Measurements from ENCODE around the gene DMKN.

DMKN gene

DNA sequence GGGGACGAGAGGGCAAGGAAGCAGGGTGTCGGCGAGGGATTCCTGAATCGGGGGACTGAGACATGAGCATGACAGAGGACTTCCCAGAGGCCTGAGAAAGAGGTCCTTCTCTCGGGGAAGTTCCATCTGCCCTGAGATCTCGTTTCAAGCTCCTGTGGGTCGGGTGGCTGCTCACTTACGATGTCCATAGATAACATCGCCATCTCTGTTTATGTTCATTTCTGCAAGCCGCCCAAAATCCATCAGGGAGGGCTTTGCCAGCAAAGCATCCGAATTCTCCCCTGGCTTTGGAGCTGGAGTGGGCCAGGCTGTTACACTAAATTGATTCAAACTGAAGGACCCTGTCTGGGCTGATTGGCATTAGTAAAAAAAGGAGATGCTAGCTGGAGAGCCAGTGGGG is 5.9 kb downstream of the DMKN start:
- Histone ChIP-seq H4K8ac (ENCODE audit: low read length) (no peak overlapping the region), H2BK15ac (ENCODE audit: low read depth, poor library complexity, severe bottlenecking) (no peak overlapping the region), H2BK120ac (ENCODE audit: low read depth, low read length) (no peak overlapping the region), H3K27ac (ENCODE audit: low read length, poor library complexity, severe bottlenecking) (no peak overlapping the region), H3K27me3 (ENCODE audit: control insufficient read depth in 1 of 2, insufficient read depth in 1 of 2, low read length in 2 of 2) (peaks cover 46 to 66% of the 10 kb centered on the region in 2 experiments), H3K9ac (ENCODE audit: low read length) (no peak overlapping the region), H3K36me3 (ENCODE audit: control insufficient read depth in 1 of 2, insufficient read depth in 2 of 2, low read depth in 1 of 2, low read length in 2 of 2) (peaks cover 0 to 4% of the 10 kb centered on the region in 2 experiments), H3K9me3 (ENCODE audit: control insufficient read depth, low read length) (no peaks in the 10 kb centered on the region), H4K91ac (ENCODE audit: low read length) (no peak overlapping the region), H3K4me1 (ENCODE audit: control insufficient read depth, insufficient read depth, low read depth, low read length) (peaks cover 10% of the 10 kb centered on the region), H3K4ac (ENCODE audit: low read depth in 1 of 2, low read length in 2 of 2) (no peak overlapping the region), H3K4me3 (ENCODE audit: insufficient read depth in 1 of 2, low read depth in 1 of 2, low read length in 2 of 2) (no peak overlapping the region), H2AFZ (ENCODE audit: low read depth, low read length) (no peak overlapping the region), H2BK12ac (ENCODE audit: low read length in 2 of 2) (no peak overlapping the region), H3K79me1 (replicated peaks; ENCODE audit: low read length, poor library complexity, severe bottlenecking) (no peaks in the 10 kb centered on the region), H3K23ac (ENCODE audit: low read length in 2 of 2) (no peak overlapping the region), H3K4me2 (ENCODE audit: low read length, poor library complexity, severe bottlenecking) (no peak overlapping the region), H2AK5ac (ENCODE audit: low read length, severe bottlenecking) (no peak overlapping the region), H3K18ac (ENCODE audit: low read depth in 1 of 2, low read length in 2 of 2) (no peak overlapping the region), H3K14ac (ENCODE audit: low read length in 2 of 2) (no peak overlapping the region), H2BK5ac (ENCODE audit: low read depth, low read length, poor library complexity, severe bottlenecking) (no peak overlapping the region)
- DNase-seq: no peak
- 85% methylated on average over 11 of the region's 11 CpGs for WGBS

DNA sequence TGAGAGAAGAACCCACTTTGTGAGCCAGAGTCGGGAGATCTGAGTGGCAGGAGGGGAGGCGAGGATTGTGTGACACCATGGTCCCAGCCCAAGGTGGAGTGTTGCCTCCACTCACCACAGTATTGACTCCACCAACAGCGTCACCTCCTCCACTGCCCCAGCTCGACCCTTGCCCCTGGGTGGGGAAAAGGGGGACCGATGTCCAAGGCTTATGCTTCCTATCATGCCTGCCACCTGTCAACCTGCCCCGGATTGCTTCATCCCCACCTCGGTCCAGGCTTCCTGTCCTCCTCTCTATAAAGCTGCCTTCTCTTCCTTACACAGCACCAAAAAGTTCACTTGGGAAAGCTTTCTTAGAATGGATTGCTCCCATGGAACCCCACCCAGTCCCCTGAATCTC is 7.4 kb downstream of the DMKN start:
- Histone ChIP-seq H3K27me3 (ENCODE audit: control insufficient read depth in 1 of 2, insufficient read depth in 1 of 2, low read length in 2 of 2) (peaks cover 45 to 54% of the 10 kb centered on the region in 2 experiments), H3K27ac (ENCODE audit: low read length, poor library complexity, severe bottlenecking) (no peak overlapping the region), H2AFZ (ENCODE audit: low read depth, low read length) (no peak overlapping the region), H4K8ac (ENCODE audit: low read length) (no peak overlapping the region), H3K4me2 (ENCODE audit: low read length, poor library complexity, severe bottlenecking) (no peak overlapping the region), H3K14ac (ENCODE audit: low read length in 2 of 2) (no peak overlapping the region), H4K91ac (ENCODE audit: low read length) (no peak overlapping the region), H3K9ac (ENCODE audit: low read length) (no peak overlapping the region), H3K36me3 (ENCODE audit: control insufficient read depth in 1 of 2, insufficient read depth in 2 of 2, low read depth in 1 of 2, low read length in 2 of 2) (peaks cover 0 to 4% of the 10 kb centered on the region in 2 experiments), H3K4me3 (ENCODE audit: insufficient read depth in 1 of 2, low read depth in 1 of 2, low read length in 2 of 2) (no peak overlapping the region), H3K23ac (ENCODE audit: low read length in 2 of 2) (no peak overlapping the region), H3K4me1 (ENCODE audit: control insufficient read depth, insufficient read depth, low read depth, low read length) (peaks cover 10% of the 10 kb centered on the region), H3K18ac (ENCODE audit: low read depth in 1 of 2, low read length in 2 of 2) (no peak overlapping the region), H2BK5ac (ENCODE audit: low read depth, low read length, poor library complexity, severe bottlenecking) (no peak overlapping the region), H2AK5ac (ENCODE audit: low read length, severe bottlenecking) (no peak overlapping the region), H2BK12ac (ENCODE audit: low read length in 2 of 2) (no peak overlapping the region), H3K79me1 (replicated peaks; ENCODE audit: low read length, poor library complexity, severe bottlenecking) (no peaks in the 10 kb centered on the region), H2BK15ac (ENCODE audit: low read depth, poor library complexity, severe bottlenecking) (no peak overlapping the region), H3K9me3 (ENCODE audit: control insufficient read depth, low read length) (no peaks in the 10 kb centered on the region), H2BK120ac (ENCODE audit: low read depth, low read length) (no peak overlapping the region), H3K4ac (ENCODE audit: low read depth in 1 of 2, low read length in 2 of 2) (no peak overlapping the region)
- 82% methylated on average over 6 of the region's 7 CpGs for WGBS
- no peak for DNase-seq

DNA sequence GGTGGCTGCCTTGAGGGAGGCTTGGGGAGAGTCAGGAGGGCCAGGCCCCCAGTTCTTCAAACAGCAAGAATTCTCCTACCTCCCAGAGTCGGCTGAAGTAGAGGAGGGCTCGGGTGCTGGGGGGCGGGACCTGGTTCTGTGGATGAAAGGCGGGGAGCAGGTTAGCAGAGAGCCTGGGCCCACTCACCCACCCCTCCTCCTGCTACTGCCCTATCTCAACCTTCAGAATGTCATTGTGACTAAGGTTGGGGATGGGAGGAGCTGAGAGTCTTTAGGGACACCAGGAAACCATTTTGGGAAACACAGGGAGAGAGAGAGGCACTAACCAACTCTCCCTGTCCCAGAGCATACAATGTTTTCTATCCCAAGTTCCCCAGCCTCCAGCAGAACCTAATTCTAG is 10.7 kb downstream of the DMKN start:
- Histone ChIP-seq H3K36me3 (ENCODE audit: control insufficient read depth in 1 of 2, insufficient read depth in 2 of 2, low read depth in 1 of 2, low read length in 2 of 2) (peaks cover 0 to 4% of the 10 kb centered on the region in 2 experiments), H2BK15ac (ENCODE audit: low read depth, poor library complexity, severe bottlenecking) (no peak overlapping the region), H3K27ac (ENCODE audit: low read length, poor library complexity, severe bottlenecking) (no peak overlapping the region), H4K91ac (ENCODE audit: low read length) (no peak overlapping the region), H3K14ac (ENCODE audit: low read length in 2 of 2) (no peak overlapping the region), H2BK12ac (ENCODE audit: low read length in 2 of 2) (no peak overlapping the region), H3K4ac (ENCODE audit: low read depth in 1 of 2, low read length in 2 of 2) (no peak overlapping the region), H4K8ac (ENCODE audit: low read length) (no peak overlapping the region), H3K4me1 (ENCODE audit: control insufficient read depth, insufficient read depth, low read depth, low read length) (no peaks in the 10 kb centered on the region), H3K79me1 (replicated peaks; ENCODE audit: low read length, poor library complexity, severe bottlenecking) (no peaks in the 10 kb centered on the region), H3K4me2 (ENCODE audit: low read length, poor library complexity, severe bottlenecking) (no peak overlapping the region), H3K9ac (ENCODE audit: low read length) (no peak overlapping the region), H2BK5ac (ENCODE audit: low read depth, low read length, poor library complexity, severe bottlenecking) (no peak overlapping the region), H2BK120ac (ENCODE audit: low read depth, low read length) (no peak overlapping the region), H3K9me3 (ENCODE audit: control insufficient read depth, low read length) (no peaks in the 10 kb centered on the region), H2AFZ (ENCODE audit: low read depth, low read length) (no peak overlapping the region), H3K27me3 (ENCODE audit: control insufficient read depth in 1 of 2, insufficient read depth in 1 of 2, low read length in 2 of 2) (peaks cover 25 to 26% of the 10 kb centered on the region in 2 experiments), H2AK5ac (ENCODE audit: low read length, severe bottlenecking) (no peak overlapping the region), H3K18ac (ENCODE audit: low read depth in 1 of 2, low read length in 2 of 2) (no peak overlapping the region), H3K4me3 (ENCODE audit: insufficient read depth in 1 of 2, low read depth in 1 of 2, low read length in 2 of 2) (no peak overlapping the region), H3K23ac (ENCODE audit: low read length in 2 of 2) (no peak overlapping the region)
- WGBS: no CpG with 5 or more reads among the region's 4 CpGs
- no peak for DNase-seq

DNA sequence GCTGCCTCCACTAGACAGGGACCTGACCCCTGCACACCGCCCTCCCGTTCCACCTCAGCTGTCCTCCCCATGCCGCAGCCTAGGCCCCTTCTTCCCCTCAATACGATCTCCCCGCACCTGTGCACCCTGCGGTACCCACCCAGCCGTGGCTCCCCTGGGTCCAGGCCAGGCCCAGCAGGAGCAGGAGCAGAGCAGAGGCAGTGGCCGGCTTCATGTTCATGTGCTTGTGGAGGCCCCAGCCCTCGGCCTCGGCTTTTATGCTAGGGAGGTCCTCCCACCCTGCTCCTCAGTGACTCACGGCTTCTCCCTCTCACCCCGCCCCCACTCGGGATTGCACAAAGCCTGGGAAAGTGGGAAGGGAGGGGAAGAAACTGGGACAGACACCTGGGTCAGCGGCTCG is 11.8 kb downstream of the DMKN start:
- H3K9ac ChIP-seq (ENCODE audit: low read length): no peak overlapping the region
- H2AK5ac ChIP-seq (ENCODE audit: low read length, severe bottlenecking): no peak overlapping the region
- H3K27me3 ChIP-seq (ENCODE audit: control insufficient read depth in 1 of 2, insufficient read depth in 1 of 2, low read length in 2 of 2): peaks cover 17 to 20% of the 10 kb centered on the region in 2 experiments
- no peak overlapping the region for H4K91ac ChIP-seq (ENCODE audit: low read length)
- peak; percentile 33 for DNase-seq
- H3K18ac ChIP-seq (ENCODE audit: low read depth in 1 of 2, low read length in 2 of 2): no peak overlapping the region
- no peak overlapping the region for H3K14ac ChIP-seq (ENCODE audit: low read length in 2 of 2)
- H4K8ac ChIP-seq (ENCODE audit: low read length): no peak overlapping the region
- H2AFZ ChIP-seq (ENCODE audit: low read depth, low read length): no peak overlapping the region
- no peaks in the 10 kb centered on the region for H3K79me1 ChIP-seq (replicated peaks; ENCODE audit: low read length, poor library complexity, severe bottlenecking)
- no peak overlapping the region for H3K23ac ChIP-seq (ENCODE audit: low read length in 2 of 2)
- no peak overlapping the region for H3K27ac ChIP-seq (ENCODE audit: low read length, poor library complexity, severe bottlenecking)
- no peaks in the 10 kb centered on the region for H3K4me1 ChIP-seq (ENCODE audit: control insufficient read depth, insufficient read depth, low read depth, low read length)
- H2BK120ac ChIP-seq (ENCODE audit: low read depth, low read length): no peak overlapping the region
- 94% methylated on average over 7 of the region's 15 CpGs for WGBS
- H3K36me3 ChIP-seq (ENCODE audit: control insufficient read depth in 1 of 2, insufficient read depth in 2 of 2, low read depth in 1 of 2, low read length in 2 of 2): peaks cover 0 to 4% of the 10 kb centered on the region in 2 experiments
- no peak overlapping the region for H2BK12ac ChIP-seq (ENCODE audit: low read length in 2 of 2)
- H3K4me3 ChIP-seq (ENCODE audit: insufficient read depth in 1 of 2, low read depth in 1 of 2, low read length in 2 of 2): no peak overlapping the region
- no peak overlapping the region for H2BK5ac ChIP-seq (ENCODE audit: low read depth, low read length, poor library complexity, severe bottlenecking)
- no peak overlapping the region for H2BK15ac ChIP-seq (ENCODE audit: low read depth, poor library complexity, severe bottlenecking)
- no peak overlapping the region for H3K4ac ChIP-seq (ENCODE audit: low read depth in 1 of 2, low read length in 2 of 2)
- H3K9me3 ChIP-seq (ENCODE audit: control insufficient read depth, low read length): no peaks in the 10 kb centered on the region
- H3K4me2 ChIP-seq (ENCODE audit: low read length, poor library complexity, severe bottlenecking): no peak overlapping the region
